ENCODE data around the gene PRSS57.
"Not testable (repeated sequence)": the region's sequence is repeated elsewhere in the genome, so short reads cannot be mapped to it uniquely, and the experiment has no call there.

Gene PRSS57

GRCh38 chr19:695352-695949 lies at the start of gene PRSS57:
Gene PRSS57 (minus strand): TSS chr19:695452. CDS start chr19:695430, 22 bp downstream.
- H3K27ac ChIP-seq: no peak within 1 kb of the TSS
- TF ChIP-seq, protein P1, sequence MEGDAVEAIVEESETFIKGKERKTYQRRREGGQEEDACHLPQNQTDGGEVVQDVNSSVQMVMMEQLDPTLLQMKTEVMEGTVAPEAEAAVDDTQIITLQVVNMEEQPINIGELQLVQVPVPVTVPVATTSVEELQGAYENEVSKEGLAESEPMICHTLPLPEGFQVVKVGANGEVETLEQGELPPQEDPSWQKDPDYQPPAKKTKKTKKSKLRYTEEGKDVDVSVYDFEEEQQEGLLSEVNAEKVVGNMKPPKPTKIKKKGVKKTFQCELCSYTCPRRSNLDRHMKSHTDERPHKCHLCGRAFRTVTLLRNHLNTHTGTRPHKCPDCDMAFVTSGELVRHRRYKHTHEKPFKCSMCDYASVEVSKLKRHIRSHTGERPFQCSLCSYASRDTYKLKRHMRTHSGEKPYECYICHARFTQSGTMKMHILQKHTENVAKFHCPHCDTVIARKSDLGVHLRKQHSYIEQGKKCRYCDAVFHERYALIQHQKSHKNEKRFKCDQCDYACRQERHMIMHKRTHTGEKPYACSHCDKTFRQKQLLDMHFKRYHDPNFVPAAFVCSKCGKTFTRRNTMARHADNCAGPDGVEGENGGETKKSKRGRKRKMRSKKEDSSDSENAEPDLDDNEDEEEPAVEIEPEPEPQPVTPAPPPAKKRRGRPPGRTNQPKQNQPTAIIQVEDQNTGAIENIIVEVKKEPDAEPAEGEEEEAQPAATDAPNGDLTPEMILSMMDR (conservative IDR thresholded peaks at IDR 0.05): no peak

DNA sequence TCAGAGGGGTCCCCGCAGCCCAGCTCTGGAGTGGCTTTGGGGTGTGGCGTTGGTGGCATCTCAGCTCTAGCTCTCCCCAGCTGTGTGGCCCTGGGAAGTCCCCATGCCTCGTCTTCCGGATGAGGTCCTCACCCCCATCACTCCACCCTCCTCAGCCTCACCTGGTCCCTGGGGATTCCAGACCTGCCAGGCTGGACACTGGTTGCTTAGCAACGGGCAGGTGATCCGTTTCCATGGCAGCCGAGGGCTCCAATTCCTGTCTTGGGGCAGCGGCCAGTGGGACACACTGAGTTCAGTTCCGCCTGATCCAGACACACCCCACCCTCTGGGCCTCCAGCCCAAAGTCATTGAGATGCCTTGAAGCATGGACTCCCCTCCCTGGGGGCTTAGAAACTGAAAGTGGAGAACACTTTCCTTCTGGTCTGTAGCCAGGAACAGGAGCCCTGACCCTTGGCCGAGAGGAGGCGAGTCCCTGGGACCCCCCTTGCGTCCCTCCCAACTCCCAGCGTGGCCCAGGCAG lies 48.0 kb upstream of the PRSS57 start:
- H3K27ac ChIP-seq: no peak overlapping the region
- TF ChIP-seq, protein P1 (conservative IDR thresholded peaks at IDR 0.05): no peak

DNA sequence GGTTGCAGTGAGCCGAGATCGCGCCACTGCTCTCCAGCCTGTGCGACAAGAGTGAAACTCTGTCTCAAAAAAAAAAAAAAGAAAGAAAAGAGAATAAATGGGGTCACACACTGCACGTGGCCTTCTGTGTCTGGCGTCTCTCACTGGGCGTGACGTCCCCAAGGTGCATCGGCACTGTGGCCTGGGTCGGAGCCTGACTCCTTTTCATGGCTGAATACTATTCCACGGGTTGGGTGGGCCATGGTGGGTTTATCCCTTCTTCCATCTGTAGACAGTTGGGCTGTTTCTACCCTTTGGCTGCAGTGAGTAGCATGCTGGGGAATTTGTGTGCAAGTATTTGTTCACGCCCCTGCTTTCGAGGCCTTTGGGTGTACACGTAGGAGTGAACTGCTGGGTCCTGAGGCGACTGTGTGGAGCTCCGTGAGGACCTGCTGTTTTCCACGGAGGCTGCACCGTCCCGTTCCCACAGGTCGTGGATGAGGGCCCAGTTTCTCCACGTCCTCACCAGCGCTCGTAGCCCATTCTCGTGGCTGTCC lies 47.4 kb upstream of the PRSS57 start:
- TF ChIP-seq, protein P1 (conservative IDR thresholded peaks at IDR 0.05): no peak
- no peak overlapping the region for H3K27ac ChIP-seq

- TF ChIP-seq, protein P1 (conservative IDR thresholded peaks at IDR 0.05): no peak; the same call in 1 of the 2 replicates
Measured at GRCh38 chr19:741506-742131, 46.4 kb upstream of the PRSS57 start.

DNA sequence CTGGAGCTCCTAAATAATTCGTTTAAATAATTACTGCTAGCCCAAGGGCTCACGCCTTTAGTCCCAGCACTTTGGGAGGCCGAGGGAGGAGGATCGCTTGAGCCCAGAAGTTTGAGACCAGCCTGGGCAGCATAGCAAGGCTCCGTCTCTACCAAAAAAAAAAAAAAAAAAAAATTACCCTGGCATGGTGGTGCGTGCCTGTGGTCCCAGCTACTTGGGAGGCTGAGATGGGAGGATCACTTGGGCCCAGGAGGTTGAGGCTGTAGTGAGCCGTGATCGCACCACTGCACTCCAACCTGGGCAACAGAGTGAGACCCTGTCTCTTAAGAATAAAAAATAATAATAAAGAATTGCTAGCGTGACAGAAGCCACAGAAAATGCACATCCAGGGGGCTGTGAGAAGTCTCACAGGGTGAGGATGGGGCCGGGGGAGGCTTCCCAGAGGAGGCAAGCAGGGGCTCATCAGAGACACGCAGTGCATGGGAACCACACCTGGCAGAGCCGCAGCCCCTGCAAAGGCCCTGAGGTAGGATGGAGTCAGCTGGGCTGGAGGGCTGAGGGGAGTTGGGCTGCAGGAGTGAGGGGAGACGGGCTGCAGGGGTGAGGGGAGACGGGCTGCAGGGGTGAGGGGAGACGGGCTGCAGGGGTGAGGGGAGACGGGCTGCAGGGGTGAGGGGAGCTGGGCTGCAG lies 45.7 kb upstream of the PRSS57 start:
- not testable (repeated sequence) for H3K27ac ChIP-seq

More at GRCh38 chr19:741506-742131, 46.4 kb upstream of the PRSS57 start:
- H3K27ac ChIP-seq: no peak overlapping the region

- TF ChIP-seq, protein P1 (conservative IDR thresholded peaks at IDR 0.05): no peak
- no peak overlapping the region for H3K27ac ChIP-seq
Measured at GRCh38 chr19:739998-740715, 44.9 kb upstream of the PRSS57 start.

DNA sequence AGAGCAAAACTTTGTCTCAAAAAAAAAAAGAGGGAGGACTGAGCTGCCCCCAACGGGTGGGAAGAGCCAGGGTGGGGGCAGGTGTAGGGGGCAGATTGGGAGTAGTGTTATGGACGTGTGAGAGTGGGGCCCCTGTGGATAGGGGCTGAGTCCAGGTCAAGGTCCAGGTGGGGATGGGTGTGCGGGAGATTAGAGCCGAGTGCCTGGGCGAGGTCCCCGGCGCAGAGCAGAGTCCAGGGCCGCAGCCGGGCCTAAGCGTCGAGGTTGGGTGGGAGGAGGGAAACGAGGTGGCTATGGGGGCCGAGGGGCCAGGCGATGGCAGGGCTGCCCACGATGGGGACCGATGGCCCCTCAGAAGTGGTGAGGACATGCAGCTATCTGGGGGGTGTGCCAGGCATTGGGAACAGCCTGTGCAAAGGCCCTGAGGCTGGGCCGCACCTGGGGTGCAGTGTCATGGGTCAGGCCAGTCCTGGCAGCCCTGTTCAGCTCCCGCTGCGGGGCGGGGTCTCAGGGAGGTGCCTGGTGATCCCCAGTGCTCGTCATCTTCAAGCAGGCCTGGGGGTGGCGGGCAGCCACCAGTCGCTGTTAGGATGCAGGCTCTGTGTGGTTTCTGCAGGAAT lies 43.4 kb upstream of the PRSS57 start:
- TF ChIP-seq, protein P1 (conservative IDR thresholded peaks at IDR 0.05): no peak
- H3K27ac ChIP-seq: no peak overlapping the region
